ENCODE results near the gene CAMK2G. TPM values are rescaled to one million over a fixed set of nuclear protein-coding genes. Genes with fewer than 3 reads are reported as not detected.
"Not testable (repeated sequence)": the region's sequence is repeated elsewhere in the genome, so short reads cannot be mapped to it uniquely, and the experiment has no call there.

The CAMK2G gene
- total and polyA plus RNA-seq, 2 experiments from 2014 or later, result 24.3 to 25.7 TPM

DNA sequence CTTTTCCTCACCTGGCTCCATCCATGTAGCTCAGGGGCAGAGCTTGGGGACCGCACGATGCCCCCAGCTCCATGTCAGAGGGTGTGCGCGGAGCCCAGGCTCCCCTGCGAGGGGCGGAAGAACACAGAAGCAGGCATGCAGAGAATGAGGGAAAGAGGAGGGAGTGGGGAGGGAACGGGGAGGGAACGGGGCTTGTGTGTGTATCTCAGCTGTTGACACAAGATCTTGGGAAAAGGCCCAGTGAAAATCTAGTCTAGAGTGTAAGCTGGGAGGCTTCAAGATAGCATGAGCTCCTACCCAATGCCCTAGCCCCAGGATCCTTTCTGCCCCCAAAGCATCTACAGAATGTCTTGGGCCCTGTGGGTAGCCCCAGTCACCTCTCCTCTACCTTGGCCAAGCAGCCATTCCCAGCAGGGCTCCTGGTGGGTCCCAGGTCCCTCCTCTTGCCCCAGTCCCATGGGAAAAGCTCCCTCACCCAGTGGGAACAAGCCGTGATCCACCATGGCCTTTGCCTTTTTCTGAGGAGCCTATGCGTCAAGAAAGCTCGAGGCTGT lies 37.9 kb downstream of the CAMK2G start:
- in situ Hi-C loops (cut with MboI), result no loop called here
- H3K36me3 ChIP-seq (ENCODE audit: low read depth), result no peaks in the 10 kb centered on the region

DNA sequence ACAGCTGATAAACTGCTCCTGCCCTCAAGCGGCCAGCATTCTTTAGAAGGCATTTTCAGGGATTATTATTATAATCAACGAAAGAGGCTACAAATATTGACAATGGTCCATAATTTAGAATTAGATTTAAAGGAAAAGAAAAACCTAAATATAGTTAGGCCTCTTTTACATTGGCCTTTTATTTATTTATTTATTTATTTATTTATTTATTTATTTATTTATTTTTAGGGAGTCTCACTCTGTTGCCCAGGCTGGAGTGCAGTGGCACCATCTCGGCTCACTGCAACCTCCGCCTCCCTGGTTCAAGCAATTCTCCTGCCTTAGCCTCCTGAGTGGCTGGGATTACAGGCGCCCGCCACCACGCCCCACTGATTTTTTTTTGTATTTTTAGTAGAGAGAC lies 45.3 kb downstream of the CAMK2G start:
- H3K9ac ChIP-seq; H3K9me2 ChIP-seq (ENCODE audit: insufficient read depth); H3K27ac ChIP-seq; H4K20me1 ChIP-seq (ENCODE audit: insufficient read depth); DNase-seq; H3K4me1 ChIP-seq (ENCODE audit: insufficient read depth); in situ Hi-C loops (cut with MboI); H3K27me3 ChIP-seq (replicated peaks; ENCODE audit: insufficient read depth); H3K9me3 ChIP-seq (ENCODE audit: low read depth); H3K4me2 ChIP-seq (ENCODE audit: unreplicated experiment); H3K36me3 ChIP-seq (ENCODE audit: low read depth); H3F3A ChIP-seq (ENCODE audit: insufficient read depth); H3K4me3 ChIP-seq; H2AFZ ChIP-seq; H3K79me2 ChIP-seq (ENCODE audit: insufficient read depth): not testable (repeated sequence)
- WGBS, 2 experiments (ENCODE audit: low coverage in 1 of 2, low lambda C conversion rate in 2 of 2, missing lambda C conversion rate in 2 of 2), result 96 to 97% methylated on average over 7 of the region's 7 CpGs

More for the DNA sequence above, 37.9 kb downstream of the CAMK2G start:
- H3K9me2 ChIP-seq (ENCODE audit: insufficient read depth), result no peaks in the 10 kb centered on the region
- H3K9ac ChIP-seq, result peak overlapping the region; percentile 42; the same call in 1 of the 2 replicates
- peaks cover 26% of the 10 kb centered on the region for H3F3A ChIP-seq (ENCODE audit: insufficient read depth)
- no peak for DNase-seq
- WGBS, 2 experiments (ENCODE audit: low coverage in 1 of 2, low lambda C conversion rate in 2 of 2, missing lambda C conversion rate in 2 of 2), result 90 to 95% methylated on average over 9 to 11 of the region's 11 CpGs
- no peaks in the 10 kb centered on the region for H4K20me1 ChIP-seq (ENCODE audit: insufficient read depth)
- no peaks in the 10 kb centered on the region for H3K9me3 ChIP-seq (ENCODE audit: low read depth)
- H3K4me3 ChIP-seq, result no peak overlapping the region
- H3K27ac ChIP-seq, result peak overlapping the region; percentile 26
- no peaks in the 10 kb centered on the region for H3K27me3 ChIP-seq (replicated peaks; ENCODE audit: insufficient read depth)
- peaks cover 22% of the 10 kb centered on the region for H3K4me1 ChIP-seq (ENCODE audit: insufficient read depth)
- no peak overlapping the region for H2AFZ ChIP-seq
- TF ChIP-seq EZH2 (IDR thresholded peaks at IDR 0.05; ENCODE audit: insufficient read depth, poor library complexity, severe bottlenecking), result no peak
- no peak for TF ChIP-seq EZH2phosphoT487 (IDR thresholded peaks at IDR 0.05; ENCODE audit: insufficient read depth, low read depth)
- H3K79me2 ChIP-seq (ENCODE audit: insufficient read depth), result no peaks in the 10 kb centered on the region
- H3K4me2 ChIP-seq (ENCODE audit: unreplicated experiment), result no peak overlapping the region

DNA sequence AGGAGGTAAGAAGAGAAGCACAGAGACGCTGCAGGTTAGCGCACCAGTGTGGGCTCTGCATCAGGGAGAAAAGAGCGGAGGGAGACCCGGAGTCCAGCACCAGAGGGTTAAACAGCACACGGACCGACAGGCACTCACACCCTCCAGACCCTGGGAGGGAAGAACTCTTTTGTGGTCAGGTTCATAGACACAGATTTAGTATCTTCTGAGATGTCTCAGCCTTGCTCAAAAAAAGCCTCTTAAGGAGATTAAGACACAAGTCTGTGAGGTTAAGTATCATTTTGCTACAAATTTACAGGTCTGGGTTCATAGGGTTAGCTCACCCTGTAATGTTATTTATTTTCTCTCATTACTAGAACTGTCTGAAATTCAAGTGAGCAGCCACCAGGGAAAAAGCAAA lies 46.2 kb downstream of the CAMK2G start:
- Histone ChIP-seq H4K20me1 (ENCODE audit: insufficient read depth) (no peaks in the 10 kb centered on the region), H3K9me3 (ENCODE audit: low read depth) (no peaks in the 10 kb centered on the region), H3K4me1 (ENCODE audit: insufficient read depth) (no peaks in the 10 kb centered on the region), H3K36me3 (ENCODE audit: low read depth) (no peaks in the 10 kb centered on the region), H3K27me3 (replicated peaks; ENCODE audit: insufficient read depth) (no peaks in the 10 kb centered on the region), H3K27ac (no peak overlapping the region), H3F3A (ENCODE audit: insufficient read depth) (no peaks in the 10 kb centered on the region), H3K9ac (no peak overlapping the region), H2AFZ (no peak overlapping the region), H3K79me2 (ENCODE audit: insufficient read depth) (no peaks in the 10 kb centered on the region), H3K4me3 (no peak overlapping the region), H3K9me2 (ENCODE audit: insufficient read depth) (no peaks in the 10 kb centered on the region), H3K4me2 (ENCODE audit: unreplicated experiment) (no peak overlapping the region)
- TF ChIP-seq EZH2phosphoT487 (IDR thresholded peaks at IDR 0.05; ENCODE audit: insufficient read depth, low read depth), result no peak
- no peak for TF ChIP-seq EZH2 (IDR thresholded peaks at IDR 0.05; ENCODE audit: insufficient read depth, poor library complexity, severe bottlenecking)
- 98 to 99% methylated on average over 6 of the region's 6 CpGs for WGBS, 2 experiments (ENCODE audit: low coverage in 1 of 2, low lambda C conversion rate in 2 of 2, missing lambda C conversion rate in 2 of 2)
- in situ Hi-C loops (cut with MboI), result no loop called here
- no peak for DNase-seq

DNA sequence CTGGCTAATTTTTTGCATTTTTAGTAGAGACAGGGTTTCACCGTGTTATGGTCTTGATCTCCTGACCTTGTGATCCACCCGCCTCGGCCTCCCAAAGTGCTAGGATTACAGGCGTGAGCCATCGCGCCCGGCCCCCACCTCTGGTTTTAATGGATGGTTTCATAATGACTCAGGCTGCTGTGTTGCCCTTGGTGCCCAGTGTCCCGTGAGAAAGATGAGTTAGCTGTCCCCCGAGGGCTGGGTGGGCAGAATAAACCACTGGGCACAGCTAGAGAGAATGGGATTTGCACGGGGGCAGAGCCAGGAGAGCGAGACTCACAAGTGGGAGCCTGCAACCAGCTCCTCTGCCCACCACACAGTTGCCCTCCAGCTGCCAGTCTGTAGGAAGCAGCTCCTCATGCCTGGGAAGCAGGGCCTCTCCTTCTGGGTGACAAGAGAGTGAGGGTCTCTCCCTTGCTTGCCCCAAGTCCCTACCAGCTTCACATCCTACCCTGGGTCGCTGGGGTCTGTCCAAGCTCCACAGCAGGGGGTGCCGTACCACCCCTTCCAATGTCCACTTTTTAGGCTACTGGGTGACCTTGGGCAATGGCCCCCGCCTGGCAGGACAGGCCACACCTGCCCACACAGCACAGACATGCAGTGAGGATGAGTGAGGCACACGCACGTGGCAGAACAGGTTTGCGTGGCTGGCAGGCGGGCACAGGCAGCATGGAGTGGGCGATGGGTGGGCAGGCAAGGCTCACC lies 46.8 kb downstream of the CAMK2G start:
- Histone ChIP-seq H3F3A (ENCODE audit: insufficient read depth) (no peaks in the 10 kb centered on the region), H3K27ac (no peak overlapping the region), H3K79me2 (ENCODE audit: insufficient read depth) (no peaks in the 10 kb centered on the region), H3K9ac (no peak overlapping the region), H3K4me1 (ENCODE audit: insufficient read depth) (no peaks in the 10 kb centered on the region), H3K9me3 (ENCODE audit: low read depth) (no peaks in the 10 kb centered on the region), H3K27me3 (replicated peaks; ENCODE audit: insufficient read depth) (no peaks in the 10 kb centered on the region), H3K4me2 (ENCODE audit: unreplicated experiment) (no peak overlapping the region), H3K9me2 (ENCODE audit: insufficient read depth) (no peaks in the 10 kb centered on the region), H2AFZ (no peak overlapping the region), H3K36me3 (ENCODE audit: low read depth) (no peaks in the 10 kb centered on the region), H4K20me1 (ENCODE audit: insufficient read depth) (no peaks in the 10 kb centered on the region), H3K4me3 (no peak overlapping the region)
- TF ChIP-seq EZH2phosphoT487 (IDR thresholded peaks at IDR 0.05; ENCODE audit: insufficient read depth, low read depth) (no peak), EZH2 (IDR thresholded peaks at IDR 0.05; ENCODE audit: insufficient read depth, poor library complexity, severe bottlenecking) (no peak)
- WGBS, 2 experiments (ENCODE audit: low coverage in 1 of 2, low lambda C conversion rate in 2 of 2, missing lambda C conversion rate in 2 of 2), result 90 to 92% methylated on average over 19 of the region's 19 CpGs
- peak; percentile 28 for DNase-seq
- in situ Hi-C loops (cut with MboI), result no loop called here
